ENCODE measurements around the gene GPR89B. TPM values are rescaled to one million over a fixed set of nuclear protein-coding genes. Genes with fewer than 3 reads are reported as not detected.
"Not testable (repeated sequence)": the region's sequence is repeated elsewhere in the genome, so short reads cannot be mapped to it uniquely, and the experiment has no call there.

The GPR89B gene
- total RNA-seq, 1 donor from 2014 or later: 13.5 TPM

GRCh38 chr1:147919896-147920295 lies 8.3 kb upstream of the GPR89B start:
- no peak for DNase-seq (ENCODE audit: low spot score)
- H3K4me1 Mint-ChIP-seq (ENCODE audit: unreplicated experiment): no peaks in the 10 kb centered on the region
- no peak overlapping the region for H3K4me3 Mint-ChIP-seq (ENCODE audit: unreplicated experiment)
- peaks cover 2% of the 10 kb centered on the region for H3K27me3 Mint-ChIP-seq (ENCODE audit: unreplicated experiment)
- no peaks in the 10 kb centered on the region for H3K36me3 Mint-ChIP-seq (ENCODE audit: low read depth, unreplicated experiment)
- no peak for TF ChIP-seq CTCF (IDR thresholded peaks at IDR 0.05; ENCODE audit: unreplicated experiment)
- H3K9me3 Mint-ChIP-seq (ENCODE audit: unreplicated experiment): no peaks in the 10 kb centered on the region
- H3K27ac Mint-ChIP-seq (ENCODE audit: unreplicated experiment): no peak overlapping the region

- Mint-ChIP-seq H3K36me3 (ENCODE audit: low read depth, unreplicated experiment) (no peaks in the 10 kb centered on the region), H3K9me3 (ENCODE audit: unreplicated experiment) (no peaks in the 10 kb centered on the region), H3K27me3 (ENCODE audit: unreplicated experiment) (no peaks in the 10 kb centered on the region), H3K27ac (ENCODE audit: unreplicated experiment) (no peak overlapping the region), H3K4me3 (ENCODE audit: unreplicated experiment) (no peak overlapping the region), H3K4me1 (ENCODE audit: unreplicated experiment) (peaks cover 2% of the 10 kb centered on the region)
- DNase-seq (ENCODE audit: low spot score): no peak
- no peak for TF ChIP-seq CTCF (IDR thresholded peaks at IDR 0.05; ENCODE audit: unreplicated experiment)
These were observed 3.4 kb upstream of the GPR89B start for GRCh38 chr1:147924813-147925212.

GRCh38 chr1:147927215-147927614 lies 1.0 kb upstream of the GPR89B start:
- not testable (repeated sequence) for H3K4me3 Mint-ChIP-seq (ENCODE audit: unreplicated experiment); H3K4me1 Mint-ChIP-seq (ENCODE audit: unreplicated experiment); H3K36me3 Mint-ChIP-seq (ENCODE audit: low read depth, unreplicated experiment); H3K27ac Mint-ChIP-seq (ENCODE audit: unreplicated experiment); H3K9me3 Mint-ChIP-seq (ENCODE audit: unreplicated experiment); DNase-seq (ENCODE audit: low spot score); H3K27me3 Mint-ChIP-seq (ENCODE audit: unreplicated experiment)

- DNase-seq (ENCODE audit: low spot score); H3K36me3 Mint-ChIP-seq (ENCODE audit: low read depth, unreplicated experiment); H3K4me1 Mint-ChIP-seq (ENCODE audit: unreplicated experiment); H3K9me3 Mint-ChIP-seq (ENCODE audit: unreplicated experiment); H3K4me3 Mint-ChIP-seq (ENCODE audit: unreplicated experiment); H3K27ac Mint-ChIP-seq (ENCODE audit: unreplicated experiment); H3K27me3 Mint-ChIP-seq (ENCODE audit: unreplicated experiment): not testable (repeated sequence)
These were observed 531 bp upstream of the GPR89B start for GRCh38 chr1:147927689-147928088.

- H3K27me3 Mint-ChIP-seq (ENCODE audit: unreplicated experiment); H3K9me3 Mint-ChIP-seq (ENCODE audit: unreplicated experiment); DNase-seq (ENCODE audit: low spot score); H3K27ac Mint-ChIP-seq (ENCODE audit: unreplicated experiment); H3K4me3 Mint-ChIP-seq (ENCODE audit: unreplicated experiment); H3K4me1 Mint-ChIP-seq (ENCODE audit: unreplicated experiment); H3K36me3 Mint-ChIP-seq (ENCODE audit: low read depth, unreplicated experiment): not testable (repeated sequence)
These were observed 2.9 kb downstream of the GPR89B start for GRCh38 chr1:147931137-147931536.

GRCh38 chr1:147935296-147935695 lies 7.1 kb downstream of the GPR89B start:
- H3K27me3 Mint-ChIP-seq (ENCODE audit: unreplicated experiment); H3K36me3 Mint-ChIP-seq (ENCODE audit: low read depth, unreplicated experiment); H3K4me3 Mint-ChIP-seq (ENCODE audit: unreplicated experiment); H3K27ac Mint-ChIP-seq (ENCODE audit: unreplicated experiment); DNase-seq (ENCODE audit: low spot score); H3K9me3 Mint-ChIP-seq (ENCODE audit: unreplicated experiment); H3K4me1 Mint-ChIP-seq (ENCODE audit: unreplicated experiment): not testable (repeated sequence)

GRCh38 chr1:147940456-147940855 lies 12.2 kb downstream of the GPR89B start:
- DNase-seq (ENCODE audit: low spot score); H3K27ac Mint-ChIP-seq (ENCODE audit: unreplicated experiment); H3K4me1 Mint-ChIP-seq (ENCODE audit: unreplicated experiment); H3K4me3 Mint-ChIP-seq (ENCODE audit: unreplicated experiment); H3K9me3 Mint-ChIP-seq (ENCODE audit: unreplicated experiment); H3K36me3 Mint-ChIP-seq (ENCODE audit: low read depth, unreplicated experiment); H3K27me3 Mint-ChIP-seq (ENCODE audit: unreplicated experiment): not testable (repeated sequence)

GRCh38 chr1:147942563-147942962 lies 14.3 kb downstream of the GPR89B start:
- not testable (repeated sequence) for H3K27ac Mint-ChIP-seq (ENCODE audit: unreplicated experiment); H3K27me3 Mint-ChIP-seq (ENCODE audit: unreplicated experiment); H3K36me3 Mint-ChIP-seq (ENCODE audit: low read depth, unreplicated experiment); DNase-seq (ENCODE audit: low spot score); H3K9me3 Mint-ChIP-seq (ENCODE audit: unreplicated experiment); H3K4me3 Mint-ChIP-seq (ENCODE audit: unreplicated experiment); H3K4me1 Mint-ChIP-seq (ENCODE audit: unreplicated experiment)

GRCh38 chr1:147949517-147949916 lies 21.3 kb downstream of the GPR89B start:
- H3K4me3 Mint-ChIP-seq (ENCODE audit: unreplicated experiment); H3K9me3 Mint-ChIP-seq (ENCODE audit: unreplicated experiment); H3K27ac Mint-ChIP-seq (ENCODE audit: unreplicated experiment); H3K4me1 Mint-ChIP-seq (ENCODE audit: unreplicated experiment); H3K36me3 Mint-ChIP-seq (ENCODE audit: low read depth, unreplicated experiment); H3K27me3 Mint-ChIP-seq (ENCODE audit: unreplicated experiment); DNase-seq (ENCODE audit: low spot score): not testable (repeated sequence)

- not testable (repeated sequence) for H3K36me3 Mint-ChIP-seq (ENCODE audit: low read depth, unreplicated experiment); H3K27me3 Mint-ChIP-seq (ENCODE audit: unreplicated experiment); H3K9me3 Mint-ChIP-seq (ENCODE audit: unreplicated experiment); DNase-seq (ENCODE audit: low spot score); H3K4me1 Mint-ChIP-seq (ENCODE audit: unreplicated experiment); H3K27ac Mint-ChIP-seq (ENCODE audit: unreplicated experiment); H3K4me3 Mint-ChIP-seq (ENCODE audit: unreplicated experiment)
These were observed 30.7 kb downstream of the GPR89B start for GRCh38 chr1:147958906-147959305.

- not testable (repeated sequence) for H3K36me3 Mint-ChIP-seq (ENCODE audit: low read depth, unreplicated experiment); H3K27ac Mint-ChIP-seq (ENCODE audit: unreplicated experiment); H3K9me3 Mint-ChIP-seq (ENCODE audit: unreplicated experiment); H3K27me3 Mint-ChIP-seq (ENCODE audit: unreplicated experiment); H3K4me1 Mint-ChIP-seq (ENCODE audit: unreplicated experiment); H3K4me3 Mint-ChIP-seq (ENCODE audit: unreplicated experiment); DNase-seq (ENCODE audit: low spot score)
These were observed 31.5 kb downstream of the GPR89B start for GRCh38 chr1:147959680-147960079.
